Right lobe of liver (tissue), 4 donors: ENCODE results near the gene UVSSA.

Source experiments
- CTCF ChIP-seq, 4 donors: fragments of 200-600 bp in 3 of 4; fragments of 450-650 bp in 1 of 4; IDR thresholded peaks; one replicate each; pipeline versions ENCODE4 v1.5.1 to v1.8.0; 2016 to 2022; ENCODE audit warnings: antibody characterized with exemption in 4 of 4, mild to moderate bottlenecking in 2 of 4
- POLR2A ChIP-seq: fragments of 450-650 bp; IDR thresholded peaks from one replicate; pipeline ENCODE4 v1.6.1; 2017; ENCODE audit warnings: antibody characterized with exemption, mild to moderate bottlenecking
- donor health status: DM: no; HTN: no; CAD: no.
- donor health status: DM: no; HTN: no; CAD: no.
- donor health status: DM: no; HTN: yes; CAD: no.

GRCh38 chr4:1355378-1355777, 8.4 kb downstream of the UVSSA start:
- TF ChIP-seq POLR2A = no peak
- no peak for TF ChIP-seq CTCF (IDR thresholded peaks at IDR 0.05)
